Measurements from ENCODE around the gene NR5A1. TPM values are rescaled to one million over a fixed set of nuclear protein-coding genes. Genes with fewer than 3 reads are reported as not detected.

Gene NR5A1
- total and polyA plus RNA-seq, 2 of the 13 experiments (the other 11 are each of a cell fraction or from before 2014, with no cell fraction given), result 28.9 to 44.7 TPM

DNA sequence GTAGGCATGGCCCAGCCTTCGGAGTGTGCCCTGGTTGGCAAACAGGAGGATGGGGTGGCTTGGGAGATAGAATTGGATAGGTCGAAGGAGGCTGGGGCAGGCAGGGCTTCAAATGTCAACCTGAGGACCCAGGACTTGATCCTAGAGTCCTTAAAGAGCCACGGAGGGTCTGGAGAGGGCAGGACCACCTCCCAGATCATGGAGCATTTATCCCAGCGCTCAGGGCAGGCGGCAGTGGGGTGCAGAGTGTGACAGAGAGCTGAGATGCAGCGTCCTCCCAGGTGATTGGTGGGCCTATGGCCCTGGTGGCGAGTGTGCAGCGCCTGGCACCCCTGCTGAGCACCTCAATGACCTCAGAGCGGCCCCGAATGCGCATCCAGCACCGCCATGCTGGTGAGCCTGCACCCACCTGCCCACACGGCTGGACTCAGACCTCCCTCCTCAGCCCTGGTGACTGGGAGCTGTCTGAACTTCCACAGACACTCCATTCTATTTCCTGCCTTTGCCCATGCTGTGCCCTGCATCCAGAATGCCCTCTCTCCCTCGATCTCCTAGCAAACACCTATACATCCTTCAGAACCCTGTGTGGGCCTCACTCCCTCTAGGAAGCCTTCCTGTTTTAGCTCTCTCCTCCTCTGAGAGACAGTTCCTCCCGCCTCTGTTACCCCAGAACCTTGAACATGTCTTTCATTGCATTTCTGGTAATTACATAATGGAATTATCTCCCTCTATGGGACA is 50.7 kb downstream of the NR5A1 start:
- H3K27me3 ChIP-seq (ENCODE audit: control insufficient read depth in 1 of 2, insufficient read depth in 2 of 2, low read length in 2 of 2), result peaks cover 6 to 16% of the 10 kb centered on the region in 2 experiments; a peak in 3 of 5 replicates
- H3K27ac ChIP-seq (ENCODE audit: extremely low read length, insufficient read depth, low read length), result no peak overlapping the region
- no peak for TF ChIP-seq ZNF251 (CRISPR knock-in tag; IDR thresholded peaks at IDR 0.05)
- TF ChIP-seq CREM (IDR thresholded peaks at IDR 0.05), result no peak
- no peak for TF ChIP-seq CREM (CRISPR knock-in tag; IDR thresholded peaks at IDR 0.05)
- no peak for TF ChIP-seq FOSL1 (CRISPR knock-in tag; IDR thresholded peaks at IDR 0.05; ENCODE audit: borderline replicate concordance)
- no peak for TF ChIP-seq ZNF776 (CRISPR knock-in tag; IDR thresholded peaks at IDR 0.05)
- TF ChIP-seq, protein P1, sequence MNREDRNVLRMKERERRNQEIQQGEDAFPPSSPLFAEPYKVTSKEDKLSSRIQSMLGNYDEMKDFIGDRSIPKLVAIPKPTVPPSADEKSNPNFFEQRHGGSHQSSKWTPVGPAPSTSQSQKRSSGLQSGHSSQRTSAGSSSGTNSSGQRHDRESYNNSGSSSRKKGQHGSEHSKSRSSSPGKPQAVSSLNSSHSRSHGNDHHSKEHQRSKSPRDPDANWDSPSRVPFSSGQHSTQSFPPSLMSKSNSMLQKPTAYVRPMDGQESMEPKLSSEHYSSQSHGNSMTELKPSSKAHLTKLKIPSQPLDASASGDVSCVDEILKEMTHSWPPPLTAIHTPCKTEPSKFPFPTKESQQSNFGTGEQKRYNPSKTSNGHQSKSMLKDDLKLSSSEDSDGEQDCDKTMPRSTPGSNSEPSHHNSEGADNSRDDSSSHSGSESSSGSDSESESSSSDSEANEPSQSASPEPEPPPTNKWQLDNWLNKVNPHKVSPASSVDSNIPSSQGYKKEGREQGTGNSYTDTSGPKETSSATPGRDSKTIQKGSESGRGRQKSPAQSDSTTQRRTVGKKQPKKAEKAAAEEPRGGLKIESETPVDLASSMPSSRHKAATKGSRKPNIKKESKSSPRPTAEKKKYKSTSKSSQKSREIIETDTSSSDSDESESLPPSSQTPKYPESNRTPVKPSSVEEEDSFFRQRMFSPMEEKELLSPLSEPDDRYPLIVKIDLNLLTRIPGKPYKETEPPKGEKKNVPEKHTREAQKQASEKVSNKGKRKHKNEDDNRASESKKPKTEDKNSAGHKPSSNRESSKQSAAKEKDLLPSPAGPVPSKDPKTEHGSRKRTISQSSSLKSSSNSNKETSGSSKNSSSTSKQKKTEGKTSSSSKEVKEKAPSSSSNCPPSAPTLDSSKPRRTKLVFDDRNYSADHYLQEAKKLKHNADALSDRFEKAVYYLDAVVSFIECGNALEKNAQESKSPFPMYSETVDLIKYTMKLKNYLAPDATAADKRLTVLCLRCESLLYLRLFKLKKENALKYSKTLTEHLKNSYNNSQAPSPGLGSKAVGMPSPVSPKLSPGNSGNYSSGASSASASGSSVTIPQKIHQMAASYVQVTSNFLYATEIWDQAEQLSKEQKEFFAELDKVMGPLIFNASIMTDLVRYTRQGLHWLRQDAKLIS (CRISPR knock-in tag; IDR thresholded peaks at IDR 0.05), result no peak
- TF ChIP-seq ZNF224 (CRISPR knock-in tag; IDR thresholded peaks at IDR 0.05), result no peak
- TF ChIP-seq, protein P2, sequence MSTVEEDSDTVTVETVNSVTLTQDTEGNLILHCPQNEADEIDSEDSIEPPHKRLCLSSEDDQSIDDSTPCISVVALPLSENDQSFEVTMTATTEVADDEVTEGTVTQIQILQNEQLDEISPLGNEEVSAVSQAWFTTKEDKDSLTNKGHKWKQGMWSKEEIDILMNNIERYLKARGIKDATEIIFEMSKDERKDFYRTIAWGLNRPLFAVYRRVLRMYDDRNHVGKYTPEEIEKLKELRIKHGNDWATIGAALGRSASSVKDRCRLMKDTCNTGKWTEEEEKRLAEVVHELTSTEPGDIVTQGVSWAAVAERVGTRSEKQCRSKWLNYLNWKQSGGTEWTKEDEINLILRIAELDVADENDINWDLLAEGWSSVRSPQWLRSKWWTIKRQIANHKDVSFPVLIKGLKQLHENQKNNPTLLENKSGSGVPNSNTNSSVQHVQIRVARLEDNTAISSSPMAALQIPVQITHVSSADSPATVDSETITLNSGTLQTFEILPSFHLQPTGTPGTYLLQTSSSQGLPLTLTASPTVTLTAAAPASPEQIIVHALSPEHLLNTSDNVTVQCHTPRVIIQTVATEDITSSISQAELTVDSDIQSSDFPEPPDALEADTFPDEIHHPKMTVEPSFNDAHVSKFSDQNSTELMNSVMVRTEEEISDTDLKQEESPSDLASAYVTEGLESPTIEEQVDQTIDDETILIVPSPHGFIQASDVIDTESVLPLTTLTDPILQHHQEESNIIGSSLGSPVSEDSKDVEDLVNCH (CRISPR knock-in tag; IDR thresholded peaks at IDR 0.05), result no peak
- no peak for TF ChIP-seq ZSCAN20 (CRISPR knock-in tag; IDR thresholded peaks at IDR 0.05; ENCODE audit: borderline replicate concordance)
- no peak for TF ChIP-seq MBNL3 (CRISPR knock-in tag; conservative IDR thresholded peaks at IDR 0.05)
- TF ChIP-seq PHF21A (CRISPR knock-in tag; IDR thresholded peaks at IDR 0.05), result no peak
- TF ChIP-seq, protein P3, sequence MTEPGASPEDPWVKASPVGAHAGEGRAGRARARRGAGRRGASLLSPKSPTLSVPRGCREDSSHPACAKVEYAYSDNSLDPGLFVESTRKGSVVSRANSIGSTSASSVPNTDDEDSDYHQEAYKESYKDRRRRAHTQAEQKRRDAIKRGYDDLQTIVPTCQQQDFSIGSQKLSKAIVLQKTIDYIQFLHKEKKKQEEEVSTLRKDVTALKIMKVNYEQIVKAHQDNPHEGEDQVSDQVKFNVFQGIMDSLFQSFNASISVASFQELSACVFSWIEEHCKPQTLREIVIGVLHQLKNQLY (CRISPR knock-in tag; IDR thresholded peaks at IDR 0.05), result no peak
- TF ChIP-seq EEA1 (CRISPR knock-in tag; IDR thresholded peaks at IDR 0.05; ENCODE audit: borderline replicate concordance), result no peak
- no peak for TF ChIP-seq KMT2B (CRISPR knock-in tag; IDR thresholded peaks at IDR 0.05)
- no peak for TF ChIP-seq GZF1 (CRISPR knock-in tag; IDR thresholded peaks at IDR 0.05)
- no peak for TF ChIP-seq ZNF556 (CRISPR knock-in tag; IDR thresholded peaks at IDR 0.05; ENCODE audit: borderline replicate concordance)
- H3K4me1 ChIP-seq (ENCODE audit: insufficient read depth, low read length), result no peaks in the 10 kb centered on the region
- CTCF ChIA-PET (ENCODE audit: low intra/inter-chr PET ratio, low total read pairs), result no interaction called here
- H3K4me3 ChIP-seq (replicated peaks in 1 of 3; ENCODE audit: insufficient read depth in 1 of 3, low read depth in 2 of 3, low read length in 3 of 3), result no peak overlapping the region
- DNase-seq (ENCODE audit: low spot score), result no peak
- in situ Hi-C loops (cut with HindIII; ENCODE audit: extremely low pct_ligation_motif_present, low pct_unique_long_range_greater_than_20kb), result no loop called here
- no peak overlapping the region for H3K4me2 ChIP-seq (ENCODE audit: low read depth, low read length)
- no peak overlapping the region for H3K9ac ChIP-seq (ENCODE audit: insufficient read depth, low read depth, low read length)
- H3K36me3 ChIP-seq (replicated peaks in 1 of 2; ENCODE audit: control insufficient read depth in 1 of 2, insufficient read depth in 2 of 2, low read length in 2 of 2), result no peaks in the 10 kb centered on the region
- H3K9me3 ChIP-seq (ENCODE audit: low read length), result no peaks in the 10 kb centered on the region
- H3K79me2 ChIP-seq (ENCODE audit: insufficient read depth, low read length), result no peaks in the 10 kb centered on the region
- ATAC-seq, result no peak; the same call in 1 of the 3 replicates
- no peaks in the 10 kb centered on the region for H4K20me1 ChIP-seq (ENCODE audit: insufficient read depth, low read length)
- intact Hi-C loops (cut with micrococcal nuclease; ENCODE audit: unreplicated experiment), result no loop called here
- BruUV-seq (replicated peaks), result no TSS peak
- POLR2A ChIA-PET, result no interaction called here
- no peak for FAIRE-seq
- H2AFZ ChIP-seq (ENCODE audit: low read length), result no peak overlapping the region
- WGBS (ENCODE audit: low lambda C conversion rate), result 32% methylated on average over 11 of the region's 15 CpGs
